Prostate gland (tissue), 2 donors: ENCODE measurements around the gene KCNT2.

ENCODE experiments used
- CTCF ChIP-seq, 4 experiments: fragments of 200-600 bp in 2 of 4; fragments of 450-650 bp in 2 of 4; sonication (generic) in 2 of 4; IDR thresholded peaks; 1 replicate in 3 of 4; 2 replicates in 1 of 4; pipeline ENCODE4 v1.5.1; 2016 to 2019; ENCODE audit warnings: antibody characterized with exemption in 4 of 4, mild to moderate bottlenecking in 2 of 4, moderate library complexity in 2 of 4
- POLR2AphosphoS5 ChIP-seq: sonication (generic); formaldehyde crosslinking; IDR thresholded peaks from one replicate; pipeline ENCODE4 v1.6.1; 2017; ENCODE audit warnings: antibody characterized with exemption

- TF ChIP-seq POLR2AphosphoS5 (no peak), CTCF (IDR thresholded peaks at IDR 0.05) (no peak)
Measured at GRCh38 chr1:196638466-196638865, 30.2 kb upstream of the KCNT2 start.
